HG03469 (cell line): ENCODE measurements around the gene NXN.
"Not testable (repeated sequence)": the region's sequence is repeated elsewhere in the genome, so short reads cannot be mapped to it uniquely, and the experiment has no call there.

Experiments
- ATAC-seq: cut with Tn5 transposase; IDR thresholded peaks from one replicate; pipeline ENCODE4 v1.9.1; 2021; ENCODE audit warnings: mild to moderate bottlenecking, moderate library complexity, moderate number of reproducible peaks; ENCODE audit not compliant: unreplicated experiment

NXN gene

GRCh38 chr17:804541-805435 lies 174.8 kb downstream of the NXN start:
- no peak for ATAC-seq

- no peak for ATAC-seq
Observed at GRCh38 chr17:802901-803881, 176.4 kb downstream of the NXN start.

GRCh38 chr17:802481-802880 lies 177.1 kb downstream of the NXN start:
- ATAC-seq = no peak

GRCh38 chr17:801660-802059 lies 177.9 kb downstream of the NXN start:
- ATAC-seq = no peak

- ATAC-seq = no peak
Observed at GRCh38 chr17:800446-801242, 178.9 kb downstream of the NXN start.

- no peak for ATAC-seq
Observed at GRCh38 chr17:799261-799660, 180.3 kb downstream of the NXN start.

- no peak for ATAC-seq
Observed at GRCh38 chr17:798246-798645, 181.3 kb downstream of the NXN start.

GRCh38 chr17:797236-797840 lies 182.2 kb downstream of the NXN start:
- no peak for ATAC-seq

GRCh38 chr17:796609-797008 lies 183.0 kb downstream of the NXN start:
- no peak for ATAC-seq

- ATAC-seq = no peak
Observed at GRCh38 chr17:795721-796120, 183.9 kb downstream of the NXN start.

- ATAC-seq = no peak
Observed at GRCh38 chr17:795276-795675, 184.3 kb downstream of the NXN start.

GRCh38 chr17:794876-795275 lies 184.7 kb downstream of the NXN start:
- ATAC-seq = no peak

GRCh38 chr17:792277-792676 lies 187.3 kb downstream of the NXN start:
- ATAC-seq = no peak

- no peak for ATAC-seq
Observed at GRCh38 chr17:791829-792228, 187.7 kb downstream of the NXN start.

- ATAC-seq = not testable (repeated sequence)
Observed at GRCh38 chr17:790874-791247, 188.7 kb downstream of the NXN start.

- ATAC-seq = not testable (repeated sequence)
Observed at GRCh38 chr17:789931-790873, 189.4 kb downstream of the NXN start.

GRCh38 chr17:789160-789840 lies 190.3 kb downstream of the NXN start:
- ATAC-seq = no peak

- ATAC-seq = no peak
Observed at GRCh38 chr17:788551-788950, 191.0 kb downstream of the NXN start.
